Gastroesophageal sphincter (tissue), 3 donors: ENCODE data around the gene BASP1.

Experiments used
- CTCF ChIP-seq, 4 experiments: fragments of 200-600 bp in 2 of 4; fragments of 450-650 bp in 2 of 4; sonication (generic) in 1 of 4; IDR thresholded peaks; one replicate each; pipeline ENCODE4 v1.5.1; 2017 to 2019; ENCODE audit warnings: antibody characterized with exemption in 4 of 4, mild to moderate bottlenecking in 2 of 4, moderate library complexity in 2 of 4
- EP300 ChIP-seq: sonication (generic); formaldehyde crosslinking; IDR thresholded peaks from one replicate; pipeline ENCODE4 v1.6.1; 2017; ENCODE audit warnings: antibody characterized with exemption, mild to moderate bottlenecking
- POLR2A ChIP-seq, 2 donors: fragments of 450-650 bp; IDR thresholded peaks; one replicate each; pipeline ENCODE4 v1.6.1; 2017; ENCODE audit warnings: antibody characterized with exemption in 2 of 2, mild to moderate bottlenecking in 2 of 2, moderate library complexity in 1 of 2

DNA sequence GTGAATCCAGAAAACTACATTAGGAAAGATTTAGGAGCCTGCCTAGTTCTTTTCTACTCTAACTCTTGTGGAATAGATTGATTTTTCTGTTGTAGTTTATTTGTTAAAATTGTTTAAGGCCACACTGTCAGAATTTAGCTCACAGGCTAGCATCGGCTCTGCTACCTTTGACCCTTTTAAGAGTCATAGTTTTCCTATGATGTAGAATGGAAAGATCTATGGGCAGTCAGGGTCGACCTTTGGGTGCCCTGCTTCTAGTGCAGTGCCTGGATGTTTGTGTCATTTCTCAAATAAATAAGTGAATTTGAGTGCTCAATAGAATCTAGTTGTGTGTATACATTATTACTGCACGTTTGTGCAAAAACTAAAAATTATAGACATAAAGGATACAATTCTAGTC is 38.7 kb downstream of the BASP1 start:
- TF ChIP-seq CTCF (IDR thresholded peaks at IDR 0.05) (no peak), EP300 (no peak), POLR2A (IDR thresholded peaks at IDR 0.05) (no peak)
